ENCODE data around the gene NVL.

GRCh38 chr1:224357626-224358124 is 27.7 kb upstream of the NVL start:
- TF ChIP-seq TAF1 (IDR thresholded peaks at IDR 0.05; ENCODE audit: low read depth, low read length) (no peak), POLR2A (IDR thresholded peaks at IDR 0.05; ENCODE audit: control extremely low read depth in 1 of 2, low read depth in 2 of 2, low read length in 2 of 2) (no peak), EP300 (IDR thresholded peaks at IDR 0.05; ENCODE audit: borderline replicate concordance in 1 of 2, low read depth in 2 of 2, low read length in 2 of 2) (no peak), HDAC2 (IDR thresholded peaks at IDR 0.05; ENCODE audit: borderline replicate concordance in 1 of 2, low read depth in 2 of 2, low read length in 2 of 2) (no peak), FOSL1 (IDR thresholded peaks at IDR 0.05; ENCODE audit: insufficient read depth, low read depth, low read length) (no peak), HDAC6 (IDR thresholded peaks at IDR 0.05; ENCODE audit: low read depth, low read length) (no peak), NANOG (IDR thresholded peaks at IDR 0.05; ENCODE audit: insufficient read depth, low read depth, low read length, poor library complexity, severe bottlenecking) (no peak), EZH2 (IDR thresholded peaks at IDR 0.05; ENCODE audit: low read depth, low read length, severe bottlenecking) (no peak), RAD21 (IDR thresholded peaks at IDR 0.05 in 1 of 2, conservative IDR thresholded peaks at IDR 0.05 in 1 of 2; ENCODE audit: low read depth in 2 of 2, low read length in 2 of 2) (no peak), POLR2AphosphoS5 (IDR thresholded peaks at IDR 0.05; ENCODE audit: low read depth, low read length) (no peak)
- TF ChIP-seq, protein P1, sequence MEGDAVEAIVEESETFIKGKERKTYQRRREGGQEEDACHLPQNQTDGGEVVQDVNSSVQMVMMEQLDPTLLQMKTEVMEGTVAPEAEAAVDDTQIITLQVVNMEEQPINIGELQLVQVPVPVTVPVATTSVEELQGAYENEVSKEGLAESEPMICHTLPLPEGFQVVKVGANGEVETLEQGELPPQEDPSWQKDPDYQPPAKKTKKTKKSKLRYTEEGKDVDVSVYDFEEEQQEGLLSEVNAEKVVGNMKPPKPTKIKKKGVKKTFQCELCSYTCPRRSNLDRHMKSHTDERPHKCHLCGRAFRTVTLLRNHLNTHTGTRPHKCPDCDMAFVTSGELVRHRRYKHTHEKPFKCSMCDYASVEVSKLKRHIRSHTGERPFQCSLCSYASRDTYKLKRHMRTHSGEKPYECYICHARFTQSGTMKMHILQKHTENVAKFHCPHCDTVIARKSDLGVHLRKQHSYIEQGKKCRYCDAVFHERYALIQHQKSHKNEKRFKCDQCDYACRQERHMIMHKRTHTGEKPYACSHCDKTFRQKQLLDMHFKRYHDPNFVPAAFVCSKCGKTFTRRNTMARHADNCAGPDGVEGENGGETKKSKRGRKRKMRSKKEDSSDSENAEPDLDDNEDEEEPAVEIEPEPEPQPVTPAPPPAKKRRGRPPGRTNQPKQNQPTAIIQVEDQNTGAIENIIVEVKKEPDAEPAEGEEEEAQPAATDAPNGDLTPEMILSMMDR (IDR thresholded peaks at IDR 0.05; ENCODE audit: control extremely low read depth in 1 of 3, insufficient read depth in 1 of 3, low read depth in 1 of 3, low read length in 3 of 3) = no peak

Data from H1 (cell line).